Measurements from ENCODE around the gene ZNF619. TPM values are rescaled to one million over a fixed set of nuclear protein-coding genes. Genes with fewer than 3 reads are reported as not detected.

The ZNF619 gene
- total RNA-seq, 1 donor: 8.6 TPM

GRCh38 chr3:40524568-40525285 is 47.8 kb downstream of the ZNF619 start, which contains the start of gene ZNF621:
Gene ZNF621 (plus strand): TSS chr3:40524960. CDS start chr3:40525841, 881 bp downstream.
- peak; percentile 59 to 85 (median 78) for DNase-seq (ENCODE audit: low read depth in 2 of 3, low spot score in 2 of 3)

- DNase-seq (ENCODE audit: low read depth in 2 of 3, low spot score in 2 of 3): no peak
Observed at GRCh38 chr3:40528426-40528825, 51.5 kb downstream of the ZNF619 start.

GRCh38 chr3:40532252-40532651 is 55.3 kb downstream of the ZNF619 start:
- DNase-seq (ENCODE audit: low read depth in 2 of 3, low spot score in 2 of 3): no peak

- no peak for DNase-seq (ENCODE audit: low read depth in 2 of 3, low spot score in 2 of 3)
Observed at GRCh38 chr3:40534283-40534682, 57.4 kb downstream of the ZNF619 start.

Small RNA genes within 50 kb of the gene (small RNA-seq; reads per million reads assigned to genes)
- gene RNU5B-2P: not detected

Other genes with a start within 250 kb of the ZNF619 start
- 11.8 TPM for gene EIF1B, start 167.4 kb upstream of the ZNF619 start, total RNA-seq
- gene ENTPD3, start 89.9 kb upstream of the ZNF619 start, total RNA-seq: not detected
- gene RPL14, start 19.8 kb upstream of the ZNF619 start, total RNA-seq: 343 TPM
- gene ZNF620, start 28.9 kb downstream of the ZNF619 start, total RNA-seq: 6.5 TPM
- 13.5 TPM for gene ZNF621, start 47.8 kb downstream of the ZNF619 start, total RNA-seq

Data from hematopoietic multipotent progenitor cell (in vitro differentiated cells).